H7 (cell line): Measurements from ENCODE around the gene GPR146. TPM values are rescaled to one million over a fixed set of nuclear protein-coding genes. Genes with fewer than 3 reads are reported as not detected.

Source experiments
- DNase-seq: peaks from one replicate; pipeline ENCODE4 v3.0.0; 2012
- H3K27me3 ChIP-seq: 2 replicates; pipeline ENCODE4 v1.6.0; 2011; ENCODE audit warnings: mild to moderate bottlenecking, low read length; ENCODE audit not compliant: control insufficient read depth, insufficient read depth
- H3K36me3 ChIP-seq: replicated peaks from 2 replicates; pipeline ENCODE4 v1.5.1; 2011; ENCODE audit warnings: low read length; ENCODE audit not compliant: control insufficient read depth, insufficient read depth
- H3K4me3 ChIP-seq: 2 replicates; pipeline ENCODE4 v1.5.1; 2011; ENCODE audit warnings: low read depth, mild to moderate bottlenecking, control low read depth, low read length, moderate library complexity; ENCODE audit not compliant: insufficient read depth
- total RNA-seq: library from RNA; depleted of rRNA; stranded (reverse); fragments of >200 nt; shearing (Covaris generic); gene quantifications from 2 replicates; pipeline ENCODE4 v1.2.3, GENCODE V29; 2014; rRNA removed

GPR146 gene
- total RNA-seq, 1 experiment from 2014 or later: 0.87 TPM

- peak; percentile 53 for DNase-seq
- Histone ChIP-seq H3K36me3 (no peaks in the 10 kb centered on the region), H3K4me3 (no peak overlapping the region), H3K27me3 (no peaks in the 10 kb centered on the region)
These were observed 64.0 kb downstream of the GPR146 start for GRCh38 chr7:1108264-1108920.

Other genes starting within 250 kb of the GPR146 start
- 60.5 and 82.1 TPM in 2 replicates for gene SUN1, start 212.1 kb upstream of the GPR146 start, total RNA-seq
- gene GET4, start 168.0 kb upstream of the GPR146 start, total RNA-seq: 50.8 and 61.9 TPM in 2 replicates
- 4.9 and 5.0 TPM in 2 replicates for gene ADAP1, start 89.9 kb upstream of the GPR146 start, total RNA-seq
- 8.4 and 12.9 TPM in 2 replicates for gene COX19, start 69.0 kb upstream of the GPR146 start, total RNA-seq
- gene CYP2W1, start 61.4 kb upstream of the GPR146 start, total RNA-seq: not detected in 2 replicates
- 0.14 and 0.63 TPM in 2 replicates for gene GPER1, start 43.6 kb downstream of the GPR146 start, total RNA-seq
- 5.3 and 9.2 TPM in 2 replicates for gene ZFAND2A, start 115.7 kb downstream of the GPR146 start, total RNA-seq
- gene UNCX, start 188.3 kb downstream of the GPR146 start, total RNA-seq: not detected in 2 replicates